K562 (cell line): ENCODE measurements around the gene ZNF23. TPM values are rescaled to one million over a fixed set of nuclear protein-coding genes. Genes with fewer than 3 reads are reported as not detected.
A peak's percentile ranks its signal among the peaks of the same experiment; 100 is the strongest.

Experiments used
- CBX3 ChIP-seq, 2 experiments: IDR thresholded peaks; 1 replicate in 1 of 2; 2 replicates in 1 of 2; pipeline ENCODE4 v1.6.1; 2012; ENCODE audit warnings: inconsistent platforms in 2 of 2, low read length in 2 of 2, borderline replicate concordance in 1 of 2, control low read depth in 1 of 2
- CREM ChIP-seq: IDR thresholded peaks from 2 replicates; pipeline ENCODE4 v1.6.1; 2014; ENCODE audit warnings: antibody characterized with exemption, low read depth
- ELK3 ChIP-seq: fragments of 450-650 bp; formaldehyde crosslinking; IDR thresholded peaks from 2 replicates; pipeline ENCODE4 v1.4.0; 2020; ENCODE audit warnings: mild to moderate bottlenecking
- ERF ChIP-seq: fragments of 450-650 bp; formaldehyde crosslinking; IDR thresholded peaks from 2 replicates; pipeline ENCODE4 v1.4.0; 2020; ENCODE audit warnings: mild to moderate bottlenecking, mixed read lengths
- HDAC1 ChIP-seq, 2 experiments: fragments of 450-650 bp; IDR thresholded peaks; 2 replicates each; pipeline ENCODE4 v1.6.1; 2016 to 2017; ENCODE audit warnings: inconsistent platforms in 1 of 2, mild to moderate bottlenecking in 1 of 2, moderate library complexity in 1 of 2
- JUN ChIP-seq, 2 experiments: sonication (generic) in 1 of 2; formaldehyde crosslinking in 1 of 2; IDR thresholded peaks; 2 replicates each; pipeline versions ENCODE4 v1.6.1 to v1.8.0; 2012 to 2022; ENCODE audit warnings: borderline replicate concordance in 2 of 2, mild to moderate bottlenecking in 2 of 2, improper control_type of control experiment in 1 of 2, low read depth in 1 of 2, low read length in 1 of 2, missing genetic modification reagents in 1 of 2
- MBD2 ChIP-seq: sonication (generic); IDR thresholded peaks from 2 replicates; pipeline ENCODE4 v1.6.1; 2016; ENCODE audit warnings: low read depth, borderline replicate concordance
- NFIC ChIP-seq: fragments of 450-650 bp; IDR thresholded peaks from 2 replicates; pipeline ENCODE4 v1.6.1; 2017; ENCODE audit warnings: mild to moderate bottlenecking, inconsistent platforms
- PKNOX1 ChIP-seq: fragments of 450-650 bp; IDR thresholded peaks from 2 replicates; pipeline ENCODE4 v1.6.1; 2016
- POLR2AphosphoS5 ChIP-seq: IDR thresholded peaks from 2 replicates; pipeline ENCODE4 v1.6.1; 2011; ENCODE audit warnings: mild to moderate bottlenecking, low read depth, low read length, moderate library complexity; ENCODE audit not compliant: control insufficient read depth, insufficient read depth
- TAF7 ChIP-seq: fragments of 450-650 bp; IDR thresholded peaks from 2 replicates; pipeline ENCODE4 v1.6.1; 2016; ENCODE audit warnings: missing genetic modification characterization, missing compliant biosample characterization
- U2AF1 ChIP-seq: fragments of 200-400 bp; formaldehyde crosslinking; optimal IDR thresholded peaks from 2 replicates; pipeline ENCODE3; 2017; ENCODE audit warnings: mild to moderate bottlenecking, low read depth, low read length, moderate library complexity
- ZBTB49 ChIP-seq: sonication (generic); formaldehyde crosslinking; IDR thresholded peaks from 2 replicates; pipeline ENCODE4 v1.8.0; 2022; ENCODE audit warnings: missing genetic modification reagents, mild to moderate bottlenecking, borderline replicate concordance
- ZNF609 ChIP-seq: sonication (generic); formaldehyde crosslinking; IDR thresholded peaks from 2 replicates; pipeline ENCODE4 v1.8.1; 2023; ENCODE audit warnings: missing genetic modification reagents, mild to moderate bottlenecking, borderline replicate concordance
- polyA plus RNA-seq, 8 experiments: library from polyadenylated mRNA; depleted of rRNA in 4 of 8; stranded (reverse) in 5 of 8; unstranded in 3 of 8; fragments of >200 nt; fragmentation: Nextera tagmentation in 2 of 8; fragmentation: Illumina TruSeq in 1 of 8; extraction: Ambion mirVana in 2 of 8; extraction: Trizol in 1 of 8; gene quantifications; 2 replicates each; pipeline versions ENCODE4 v1.2.1 to v1.2.3, GENCODE V29; 2011 to 2014; ENCODE audit warnings: inconsistent platforms in 1 of 8, missing spikeins in 1 of 8
- total RNA-seq, 7 experiments: library from RNA; depleted of rRNA in 6 of 7; stranded (reverse); fragments of >200 nt in 6 of 7; fragmentation: Illumina TruSeq in 2 of 7; extraction: Trizol in 2 of 7; gene quantifications; 2 replicates each; pipeline versions ENCODE4 v1.2.1 to v1.2.3, GENCODE V29; 2011 to 2021; ENCODE audit warnings: low replicate concordance in 1 of 7

Gene ZNF23
- total and polyA plus RNA-seq, 9 of the 15 experiments (the other 6 are each of a cell fraction or from before 2014, with no cell fraction given): 4.7 to 13.4 (median 11.2) TPM

- peak; percentile 84 for TF ChIP-seq POLR2AphosphoS5
- TF ChIP-seq ERF (CRISPR knock-in tag): peak; percentile 90; the same call in 1 of the 2 replicates
- TF ChIP-seq CBX3 (IDR thresholded peaks at IDR 0.05; ENCODE audit: borderline replicate concordance in 1 of 2, low read length in 2 of 2): peak in 1 of 2 experiments; percentile 73; a peak in 1 of 3 replicates
- TF ChIP-seq NFIC: peak; percentile 33; the same call in 1 of the 2 replicates
- peak; percentile 55; the same call in 1 of the 2 replicates for TF ChIP-seq JUN (IDR thresholded peaks at IDR 0.05; ENCODE audit: borderline replicate concordance, low read depth, low read length)
- no peak for TF ChIP-seq JUN (CRISPR knock-in tag; IDR thresholded peaks at IDR 0.05; ENCODE audit: borderline replicate concordance)
- TF ChIP-seq CREM: peak; percentile 99
- peak; percentile 9 to 93; a peak in 2 of 4 replicates for TF ChIP-seq HDAC1 (IDR thresholded peaks at IDR 0.05)
- TF ChIP-seq TAF7 (tag): peak; percentile 42; the same call in 1 of the 2 replicates
- TF ChIP-seq ZNF609 (CRISPR knock-in tag): 0 out of 2 replicates have a peak, but pooled peaks have one; percentile 48
- TF ChIP-seq U2AF1: peak; percentile 68
- TF ChIP-seq ZBTB49 (CRISPR knock-in tag): no peak
- peak; percentile 58; the same call in 1 of the 2 replicates for TF ChIP-seq MBD2
- 0 out of 2 replicates have a peak, but pooled peaks have one; percentile 8 for TF ChIP-seq PKNOX1
- TF ChIP-seq ELK3 (CRISPR knock-in tag): no peak
These were observed at the start of gene ZNF23 (continued) for GRCh38 chr16:71461686-71462648.
